Measurements from ENCODE around the gene CENPM.

GRCh38 chr22:41976961-41977566 lies 30.1 kb upstream of the CENPM start:
- TF ChIP-seq, protein P1, sequence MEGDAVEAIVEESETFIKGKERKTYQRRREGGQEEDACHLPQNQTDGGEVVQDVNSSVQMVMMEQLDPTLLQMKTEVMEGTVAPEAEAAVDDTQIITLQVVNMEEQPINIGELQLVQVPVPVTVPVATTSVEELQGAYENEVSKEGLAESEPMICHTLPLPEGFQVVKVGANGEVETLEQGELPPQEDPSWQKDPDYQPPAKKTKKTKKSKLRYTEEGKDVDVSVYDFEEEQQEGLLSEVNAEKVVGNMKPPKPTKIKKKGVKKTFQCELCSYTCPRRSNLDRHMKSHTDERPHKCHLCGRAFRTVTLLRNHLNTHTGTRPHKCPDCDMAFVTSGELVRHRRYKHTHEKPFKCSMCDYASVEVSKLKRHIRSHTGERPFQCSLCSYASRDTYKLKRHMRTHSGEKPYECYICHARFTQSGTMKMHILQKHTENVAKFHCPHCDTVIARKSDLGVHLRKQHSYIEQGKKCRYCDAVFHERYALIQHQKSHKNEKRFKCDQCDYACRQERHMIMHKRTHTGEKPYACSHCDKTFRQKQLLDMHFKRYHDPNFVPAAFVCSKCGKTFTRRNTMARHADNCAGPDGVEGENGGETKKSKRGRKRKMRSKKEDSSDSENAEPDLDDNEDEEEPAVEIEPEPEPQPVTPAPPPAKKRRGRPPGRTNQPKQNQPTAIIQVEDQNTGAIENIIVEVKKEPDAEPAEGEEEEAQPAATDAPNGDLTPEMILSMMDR (IDR thresholded peaks at IDR 0.05): no peak
- no peak for TF ChIP-seq POLR2A (IDR thresholded peaks at IDR 0.05; ENCODE audit: low read depth)
